Mesendoderm (in vitro differentiated cells): Measurements from ENCODE around the gene ARHGEF19.

Experiments used
- DNase-seq: peaks from one replicate; pipeline ENCODE4 v3.0.0; 2013
- H2AK5ac ChIP-seq: 2 replicates; pipeline ENCODE4 v1.6.1; 2013; ENCODE audit warnings: low read length, inconsistent platforms
- H2BK120ac ChIP-seq: 2 replicates; pipeline ENCODE4 v1.6.1; 2013; ENCODE audit warnings: low read depth, mild to moderate bottlenecking, low read length, moderate library complexity, mixed read lengths
- H2BK15ac ChIP-seq: replicated peaks from 2 replicates; pipeline ENCODE4 v1.6.1; 2013; ENCODE audit warnings: low read depth, mild to moderate bottlenecking, moderate library complexity
- H2BK5ac ChIP-seq: 2 replicates; pipeline ENCODE4 v1.6.1; 2013; ENCODE audit warnings: low read length, inconsistent platforms
- H3K18ac ChIP-seq: 2 replicates; pipeline ENCODE4 v1.6.1; 2013; ENCODE audit warnings: mild to moderate bottlenecking, low read length, mixed read lengths
- H3K23ac ChIP-seq: one replicate; pipeline ENCODE4 v1.6.1; 2013; ENCODE audit warnings: low read length
- H3K27ac ChIP-seq: 2 replicates; pipeline ENCODE4 v1.5.1; 2013; ENCODE audit warnings: low read depth, mild to moderate bottlenecking, inconsistent platforms, low read length, moderate library complexity
- H3K27me3 ChIP-seq: 2 replicates; pipeline ENCODE4 v1.6.1; 2013; ENCODE audit warnings: low read length, control low read depth, mild to moderate bottlenecking, inconsistent platforms; ENCODE audit not compliant: insufficient read depth, poor library complexity
- H3K36me3 ChIP-seq: 2 replicates; pipeline ENCODE4 v1.6.1; 2013; ENCODE audit warnings: low read length, inconsistent platforms; ENCODE audit not compliant: control insufficient read depth, insufficient read depth
- H3K4ac ChIP-seq: one replicate; pipeline ENCODE4 v1.6.1; 2013; ENCODE audit warnings: low read depth, mild to moderate bottlenecking, low read length, moderate library complexity
- H3K4me1 ChIP-seq: 2 replicates; pipeline ENCODE4 v1.6.1; 2013; ENCODE audit warnings: low read depth, low read length, inconsistent platforms; ENCODE audit not compliant: control insufficient read depth
- H3K4me2 ChIP-seq: 2 replicates; pipeline ENCODE4 v1.6.1; 2013; ENCODE audit warnings: low read length
- H3K4me3 ChIP-seq: 2 replicates; pipeline ENCODE4 v1.5.1; 2013; ENCODE audit warnings: mild to moderate bottlenecking, low read length
- H3K56ac ChIP-seq: one replicate; pipeline ENCODE4 v1.6.1; 2013; ENCODE audit warnings: low read length
- H3K79me1 ChIP-seq: 2 replicates; pipeline ENCODE4 v1.6.1; 2013; ENCODE audit warnings: low read length, inconsistent platforms
- H3K79me2 ChIP-seq: 2 replicates; pipeline ENCODE4 v1.6.1; 2013; ENCODE audit warnings: mild to moderate bottlenecking, low read length; ENCODE audit not compliant: control insufficient read depth, insufficient read depth
- H3K9ac ChIP-seq: 2 replicates; pipeline ENCODE4 v1.6.1; 2013; ENCODE audit warnings: low read length, inconsistent platforms
- H4K5ac ChIP-seq: one replicate; pipeline ENCODE4 v1.6.1; 2013; ENCODE audit warnings: low read length
- H4K8ac ChIP-seq: one replicate; pipeline ENCODE4 v1.6.1; 2013; ENCODE audit warnings: low read depth, mild to moderate bottlenecking, control low read depth, low read length, moderate library complexity
- WGBS: extraction: QIAGEN DNeasy Blood & Tissue Kit; methylation state at CpG from one replicate; pipeline ENCODE4 v1.1.7; 2013; ENCODE audit warnings: low lambda C conversion rate, missing lambda C conversion rate; ENCODE audit not compliant: insufficient coverage; ENCODE audit errors: extremely low coverage; 5-methylcytosine and 5-hydroxymethylcytosine counted together

The ARHGEF19 gene

GRCh38 chr1:16207318-16208269 lies 4.9 kb downstream of the ARHGEF19 start:
- peak overlapping the region; percentile 9 for H3K4me3 ChIP-seq
- H2BK120ac ChIP-seq = no peak overlapping the region
- H4K8ac ChIP-seq = no peak overlapping the region
- peak overlapping the region; percentile 95 for H3K56ac ChIP-seq
- H3K27ac ChIP-seq = peak overlapping the region; percentile 84
- peak overlapping the region; percentile 77 for H3K9ac ChIP-seq
- H3K4ac ChIP-seq = peak overlapping the region; percentile 41
- H3K4me2 ChIP-seq = peak overlapping the region; percentile 33
- peaks cover 22% of the 10 kb centered on the region for H3K79me2 ChIP-seq
- no peak overlapping the region for H2BK5ac ChIP-seq
- H2AK5ac ChIP-seq = no peak overlapping the region
- H3K23ac ChIP-seq = no peak overlapping the region
- no peak overlapping the region for H2BK15ac ChIP-seq
- H3K4me1 ChIP-seq = peaks cover 2% of the 10 kb centered on the region
- WGBS = no CpG with 5 or more reads among the region's 51 CpGs
- peaks cover 5% of the 10 kb centered on the region for H3K36me3 ChIP-seq
- no peaks in the 10 kb centered on the region for H3K27me3 ChIP-seq
- H3K18ac ChIP-seq = peak overlapping the region; percentile 7
- H4K5ac ChIP-seq = no peak overlapping the region
- H3K79me1 ChIP-seq = peaks cover 6% of the 10 kb centered on the region
- DNase-seq = peak; percentile 67

GRCh38 chr1:16206547-16207317 lies 5.7 kb downstream of the ARHGEF19 start:
- Histone ChIP-seq H3K23ac (no peak overlapping the region), H3K56ac (peak overlapping the region; percentile 95), H3K79me2 (peaks cover 18% of the 10 kb centered on the region), H4K8ac (no peak overlapping the region), H3K4me3 (peak overlapping the region; percentile 9), H3K36me3 (peaks cover 8% of the 10 kb centered on the region), H3K4me2 (peak overlapping the region; percentile 33), H3K4me1 (peaks cover 2% of the 10 kb centered on the region), H3K27ac (peak overlapping the region; percentile 84), H3K9ac (peak overlapping the region; percentile 77), H2BK15ac (no peak overlapping the region), H3K18ac (peak overlapping the region; percentile 46), H2BK5ac (no peak overlapping the region), H3K79me1 (peaks cover 6% of the 10 kb centered on the region), H2BK120ac (no peak overlapping the region), H4K5ac (no peak overlapping the region), H2AK5ac (no peak overlapping the region), H3K4ac (peak overlapping the region; percentile 61), H3K27me3 (no peaks in the 10 kb centered on the region)
- WGBS = no CpG with 5 or more reads among the region's 87 CpGs
- DNase-seq = peak; percentile 99

GRCh38 chr1:16205891-16206546 lies 6.4 kb downstream of the ARHGEF19 start:
- no peak overlapping the region for H4K8ac ChIP-seq
- H2BK15ac ChIP-seq = no peak overlapping the region
- peak overlapping the region; percentile 95 for H3K4me2 ChIP-seq
- peak overlapping the region; percentile 97 for H3K56ac ChIP-seq
- H3K4me1 ChIP-seq = no peaks in the 10 kb centered on the region
- peaks cover 10% of the 10 kb centered on the region for H3K36me3 ChIP-seq
- peak overlapping the region; percentile 86 for H3K9ac ChIP-seq
- DNase-seq = no peak
- peak overlapping the region; percentile 72 for H3K23ac ChIP-seq
- peak overlapping the region; percentile 49 for H2BK5ac ChIP-seq
- no peak overlapping the region for H2BK120ac ChIP-seq
- H3K27me3 ChIP-seq = no peaks in the 10 kb centered on the region
- H2AK5ac ChIP-seq = peak overlapping the region; percentile 6
- no peak overlapping the region for H3K4ac ChIP-seq
- H3K18ac ChIP-seq = no peak overlapping the region
- peaks cover 6% of the 10 kb centered on the region for H3K79me1 ChIP-seq
- H3K79me2 ChIP-seq = peaks cover 13% of the 10 kb centered on the region
- WGBS = no CpG with 5 or more reads among the region's 38 CpGs
- H3K27ac ChIP-seq = no peak overlapping the region
- H4K5ac ChIP-seq = no peak overlapping the region
- H3K4me3 ChIP-seq = peak overlapping the region; percentile 49

- Histone ChIP-seq H4K5ac (no peak overlapping the region), H3K4me3 (no peak overlapping the region), H3K23ac (no peak overlapping the region), H3K36me3 (peaks cover 10% of the 10 kb centered on the region), H3K9ac (no peak overlapping the region), H3K79me2 (peaks cover 7% of the 10 kb centered on the region), H3K79me1 (peaks cover 6% of the 10 kb centered on the region), H3K4me2 (no peak overlapping the region), H3K56ac (no peak overlapping the region), H2BK120ac (no peak overlapping the region), H4K8ac (no peak overlapping the region), H2BK15ac (no peak overlapping the region), H3K27ac (no peak overlapping the region), H3K18ac (no peak overlapping the region), H2BK5ac (no peak overlapping the region), H3K4ac (no peak overlapping the region), H2AK5ac (no peak overlapping the region), H3K4me1 (no peaks in the 10 kb centered on the region), H3K27me3 (no peaks in the 10 kb centered on the region)
- no CpG with 5 or more reads among the region's 11 CpGs for WGBS
- no peak for DNase-seq
Observed at GRCh38 chr1:16205334-16205671, 7.1 kb downstream of the ARHGEF19 start.

GRCh38 chr1:16204634-16205333 lies 7.7 kb downstream of the ARHGEF19 start:
- Histone ChIP-seq H3K79me1 (peaks cover 6% of the 10 kb centered on the region), H3K4me2 (no peak overlapping the region), H2BK15ac (no peak overlapping the region), H3K18ac (no peak overlapping the region), H3K4ac (no peak overlapping the region), H3K9ac (no peak overlapping the region), H3K27me3 (no peaks in the 10 kb centered on the region), H4K5ac (no peak overlapping the region), H4K8ac (no peak overlapping the region), H2BK120ac (no peak overlapping the region), H3K4me1 (no peaks in the 10 kb centered on the region), H3K27ac (no peak overlapping the region), H3K23ac (no peak overlapping the region), H2BK5ac (no peak overlapping the region), H3K79me2 (peaks cover 6% of the 10 kb centered on the region), H3K4me3 (no peak overlapping the region), H2AK5ac (no peak overlapping the region), H3K56ac (no peak overlapping the region), H3K36me3 (peaks cover 10% of the 10 kb centered on the region)
- peak; percentile 65 for DNase-seq
- no CpG with 5 or more reads among the region's 12 CpGs for WGBS
